GM19455 (cell line): Measurements from ENCODE around the gene IGFBPL1.
A peak's percentile ranks its signal among the peaks of the same experiment; 100 is the strongest.
"Not testable (repeated sequence)": the region's sequence is repeated elsewhere in the genome, so short reads cannot be mapped to it uniquely, and the experiment has no call there.

Source experiments
- ATAC-seq: cut with Tn5 transposase; IDR thresholded peaks from one replicate; pipeline ENCODE4 v1.9.1; 2021; ENCODE audit not compliant: unreplicated experiment

The IGFBPL1 gene

GRCh38 chr9:38380872-38381534 is 43.3 kb downstream of the IGFBPL1 start:
- ATAC-seq = no peak

- no peak for ATAC-seq
Observed at GRCh38 chr9:38380230-38380871, 43.9 kb downstream of the IGFBPL1 start.

- not testable (repeated sequence) for ATAC-seq
Observed at GRCh38 chr9:38377336-38378083, 46.7 kb downstream of the IGFBPL1 start.

GRCh38 chr9:38376021-38376670 is 48.1 kb downstream of the IGFBPL1 start:
- ATAC-seq = no peak

- ATAC-seq = no peak
Observed at GRCh38 chr9:38375572-38375963, 48.7 kb downstream of the IGFBPL1 start.

- ATAC-seq = no peak
Observed at GRCh38 chr9:38374847-38375571, 49.2 kb downstream of the IGFBPL1 start.

GRCh38 chr9:38373679-38374078 is 50.6 kb downstream of the IGFBPL1 start:
- no peak for ATAC-seq

GRCh38 chr9:38372762-38373619 is 51.3 kb downstream of the IGFBPL1 start:
- ATAC-seq = no peak

- ATAC-seq = no peak
Observed at GRCh38 chr9:38371495-38371894, 52.8 kb downstream of the IGFBPL1 start.

- no peak for ATAC-seq
Observed at GRCh38 chr9:38370176-38370575, 54.1 kb downstream of the IGFBPL1 start.

GRCh38 chr9:38368731-38369130 is 55.5 kb downstream of the IGFBPL1 start:
- no peak for ATAC-seq

- no peak for ATAC-seq
Observed at GRCh38 chr9:38367898-38368297, 56.4 kb downstream of the IGFBPL1 start.

- no peak for ATAC-seq
Observed at GRCh38 chr9:38363589-38363925, 60.7 kb downstream of the IGFBPL1 start.

GRCh38 chr9:38362852-38363588 is 61.2 kb downstream of the IGFBPL1 start:
- peak; percentile 46 for ATAC-seq

GRCh38 chr9:38361473-38361850 is 62.8 kb downstream of the IGFBPL1 start:
- no peak for ATAC-seq

- ATAC-seq = no peak
Observed at GRCh38 chr9:38360839-38361472, 63.3 kb downstream of the IGFBPL1 start.

- ATAC-seq = no peak
Observed at GRCh38 chr9:38359689-38360385, 64.4 kb downstream of the IGFBPL1 start.

GRCh38 chr9:38359297-38359653 is 65.0 kb downstream of the IGFBPL1 start:
- ATAC-seq = no peak
